ENCODE results near the gene CERS4.
A peak's percentile ranks its signal among the peaks of the same experiment; 100 is the strongest.
"Not testable (repeated sequence)": the region's sequence is repeated elsewhere in the genome, so short reads cannot be mapped to it uniquely, and the experiment has no call there.

CERS4 gene

GRCh38 chr19:8208922-8209461 lies at the start of gene CERS4:
Gene CERS4, plus strand, starts transcription at chr19:8209370. Its CDS starts 41,707 bp downstream, at chr19:8251077.
- peak; percentile 74 for DNase-seq

GRCh38 chr19:8161135-8161646 lies 48.0 kb upstream of the CERS4 start:
- no peak for DNase-seq

- DNase-seq, result no peak
Measured at GRCh38 chr19:8163759-8164158, 45.4 kb upstream of the CERS4 start.

- no peak for DNase-seq
Measured at GRCh38 chr19:8167985-8168384, 41.2 kb upstream of the CERS4 start.

- DNase-seq, result no peak
Measured at GRCh38 chr19:8168537-8168936, 40.6 kb upstream of the CERS4 start.

- no peak for DNase-seq
Measured at GRCh38 chr19:8174706-8175105, 34.5 kb upstream of the CERS4 start.

- no peak for DNase-seq
Measured at GRCh38 chr19:8180018-8180417, 29.2 kb upstream of the CERS4 start.

GRCh38 chr19:8184274-8184673 lies 24.9 kb upstream of the CERS4 start:
- no peak for DNase-seq

GRCh38 chr19:8185343-8186068 lies 23.7 kb upstream of the CERS4 start:
- no peak for DNase-seq

- DNase-seq, result no peak
Measured at GRCh38 chr19:8192221-8192820, 16.8 kb upstream of the CERS4 start.

- DNase-seq, result peak; percentile 23
Measured at GRCh38 chr19:8194528-8195267, 14.5 kb upstream of the CERS4 start.

- DNase-seq, result no peak
Measured at GRCh38 chr19:8196271-8196927, 12.8 kb upstream of the CERS4 start.

GRCh38 chr19:8203288-8204120 lies 5.7 kb upstream of the CERS4 start:
- DNase-seq, result not testable (repeated sequence)

GRCh38 chr19:8204961-8205360 lies 4.2 kb upstream of the CERS4 start:
- DNase-seq, result no peak

- DNase-seq, result no peak
Measured at GRCh38 chr19:8206147-8207087, 2.8 kb upstream of the CERS4 start.

GRCh38 chr19:8207326-8207725 lies 1.8 kb upstream of the CERS4 start:
- DNase-seq, result not testable (repeated sequence)

GRCh38 chr19:8208119-8208921 lies 850 bp upstream of the CERS4 start:
- DNase-seq, result no peak

- DNase-seq, result peak; percentile 73
Measured at GRCh38 chr19:8209462-8210378, 550 bp downstream of the CERS4 start.

Data from stimulated activated CD4-positive, alpha-beta T cell treated with anti-CD3 and anti-CD28 coated beads, Interleukin-4, amount 100 ng/mL, for 24 hours (primary cell).